Measurements from ENCODE around the gene PER2.

Gene PER2

GRCh38 chr2:238250896-238251295 lies 37.5 kb downstream of the PER2 start:
- Mint-ChIP-seq H3K4me1 (ENCODE audit: low read depth) (no peaks in the 10 kb centered on the region), H3K4me3 (no peak overlapping the region), H3K9me3 (no peaks in the 10 kb centered on the region), H3K27me3 (no peaks in the 10 kb centered on the region), H3K27ac (no peak overlapping the region), H3K36me3 (ENCODE audit: low read depth) (peaks cover 100% of the 10 kb centered on the region)
- intact Hi-C loops (cut with micrococcal nuclease), result no loop called here

GRCh38 chr2:238247841-238248453 lies 40.5 kb downstream of the PER2 start:
- H3K4me3 Mint-ChIP-seq, result no peak overlapping the region
- H3K36me3 Mint-ChIP-seq (ENCODE audit: low read depth), result peaks cover 82% of the 10 kb centered on the region
- H3K27ac Mint-ChIP-seq, result no peak overlapping the region
- intact Hi-C loops (cut with micrococcal nuclease), result no loop called here
- H3K4me1 Mint-ChIP-seq (ENCODE audit: low read depth), result no peaks in the 10 kb centered on the region
- no peaks in the 10 kb centered on the region for H3K9me3 Mint-ChIP-seq
- H3K27me3 Mint-ChIP-seq, result no peaks in the 10 kb centered on the region

GRCh38 chr2:238247002-238247822 lies 41.2 kb downstream of the PER2 start:
- Mint-ChIP-seq H3K36me3 (ENCODE audit: low read depth) (peaks cover 75% of the 10 kb centered on the region), H3K4me1 (ENCODE audit: low read depth) (no peaks in the 10 kb centered on the region), H3K4me3 (no peak overlapping the region), H3K27me3 (peaks cover 7% of the 10 kb centered on the region), H3K9me3 (no peaks in the 10 kb centered on the region), H3K27ac (no peak overlapping the region)
- intact Hi-C loops (cut with micrococcal nuclease), result no loop called here

- Mint-ChIP-seq H3K36me3 (ENCODE audit: low read depth) (peaks cover 44% of the 10 kb centered on the region), H3K27me3 (peaks cover 27% of the 10 kb centered on the region), H3K27ac (no peak overlapping the region), H3K9me3 (no peaks in the 10 kb centered on the region), H3K4me1 (ENCODE audit: low read depth) (peaks cover 5% of the 10 kb centered on the region), H3K4me3 (no peak overlapping the region)
- intact Hi-C loops (cut with micrococcal nuclease), result no loop called here
These were observed 44.3 kb downstream of the PER2 start for GRCh38 chr2:238244151-238244550.

GRCh38 chr2:238243496-238244076 lies 44.8 kb downstream of the PER2 start:
- H3K4me3 Mint-ChIP-seq, result no peak overlapping the region
- peaks cover 32% of the 10 kb centered on the region for H3K27me3 Mint-ChIP-seq
- H3K9me3 Mint-ChIP-seq, result no peaks in the 10 kb centered on the region
- intact Hi-C loops (cut with micrococcal nuclease), result no loop called here
- peaks cover 5% of the 10 kb centered on the region for H3K4me1 Mint-ChIP-seq (ENCODE audit: low read depth)
- H3K36me3 Mint-ChIP-seq (ENCODE audit: low read depth), result peaks cover 38% of the 10 kb centered on the region
- no peak overlapping the region for H3K27ac Mint-ChIP-seq

DNA sequence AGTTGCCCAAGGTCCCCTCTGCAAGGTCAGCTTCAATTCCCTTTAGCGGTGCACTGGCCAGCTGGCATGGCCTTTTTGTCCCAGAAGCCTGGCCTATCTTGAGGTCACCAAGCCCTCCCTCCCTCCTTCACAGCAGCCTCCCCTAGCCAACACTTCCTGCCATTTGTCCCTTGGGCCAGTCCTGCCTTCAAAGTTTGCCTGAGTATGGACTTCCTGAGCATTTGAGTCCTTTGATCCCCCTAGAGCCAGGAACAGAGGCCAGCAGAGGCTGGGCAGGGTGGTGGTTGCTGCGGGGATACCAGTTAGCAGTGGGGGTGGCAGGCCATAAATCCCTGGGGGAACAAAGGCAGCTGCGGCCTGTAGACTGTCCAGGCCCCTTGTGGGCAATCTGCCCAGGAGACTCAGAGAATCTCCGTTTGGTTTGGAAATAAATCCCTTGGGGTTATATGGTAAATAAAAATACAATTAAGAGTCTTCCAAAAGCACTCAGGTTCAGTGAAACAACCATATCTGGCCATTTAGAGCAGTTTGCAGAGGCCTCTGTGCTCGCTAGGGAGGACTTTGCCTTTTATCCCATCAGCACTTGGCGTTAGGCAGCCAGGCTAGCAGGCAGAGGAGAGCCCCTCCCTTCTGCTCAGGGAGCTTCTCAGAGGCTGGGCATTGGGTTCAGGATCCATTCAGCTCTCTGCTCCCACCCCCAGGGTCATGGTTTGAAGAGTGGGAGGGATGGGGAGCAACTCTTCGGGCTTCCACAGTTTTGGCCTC lies 45.5 kb downstream of the PER2 start:
- intact Hi-C loops (cut with micrococcal nuclease), result no loop called here
- peaks cover 5% of the 10 kb centered on the region for H3K4me1 Mint-ChIP-seq (ENCODE audit: low read depth)
- peaks cover 32% of the 10 kb centered on the region for H3K36me3 Mint-ChIP-seq (ENCODE audit: low read depth)
- peaks cover 37% of the 10 kb centered on the region for H3K27me3 Mint-ChIP-seq
- H3K9me3 Mint-ChIP-seq, result no peaks in the 10 kb centered on the region
- H3K4me3 Mint-ChIP-seq, result no peak overlapping the region
- H3K27ac Mint-ChIP-seq, result no peak overlapping the region

DNA sequence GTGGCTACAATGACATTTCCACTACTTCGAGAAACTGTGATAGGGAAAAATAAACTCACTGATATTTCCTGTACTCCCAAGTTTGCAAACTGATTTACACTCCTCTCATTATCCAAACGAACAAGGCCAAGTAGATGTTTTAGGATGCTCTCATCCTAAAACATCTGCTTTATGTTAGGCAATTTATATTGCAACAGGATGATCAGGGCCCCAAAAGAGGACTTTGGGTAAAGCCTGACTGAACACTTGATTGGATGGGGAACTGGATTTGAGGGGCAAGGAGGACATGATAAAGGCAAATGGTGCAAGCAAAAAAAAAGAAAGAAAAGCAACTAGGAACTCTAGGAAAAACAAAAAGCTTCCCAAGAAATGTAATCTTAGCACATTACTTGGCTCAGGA lies 46.4 kb downstream of the PER2 start:
- Mint-ChIP-seq H3K4me3 (no peak overlapping the region), H3K36me3 (ENCODE audit: low read depth) (peaks cover 22% of the 10 kb centered on the region), H3K9me3 (no peaks in the 10 kb centered on the region), H3K27me3 (peaks cover 47% of the 10 kb centered on the region), H3K27ac (no peak overlapping the region), H3K4me1 (ENCODE audit: low read depth) (peaks cover 5% of the 10 kb centered on the region)
- intact Hi-C loops (cut with micrococcal nuclease), result no loop called here

DNA sequence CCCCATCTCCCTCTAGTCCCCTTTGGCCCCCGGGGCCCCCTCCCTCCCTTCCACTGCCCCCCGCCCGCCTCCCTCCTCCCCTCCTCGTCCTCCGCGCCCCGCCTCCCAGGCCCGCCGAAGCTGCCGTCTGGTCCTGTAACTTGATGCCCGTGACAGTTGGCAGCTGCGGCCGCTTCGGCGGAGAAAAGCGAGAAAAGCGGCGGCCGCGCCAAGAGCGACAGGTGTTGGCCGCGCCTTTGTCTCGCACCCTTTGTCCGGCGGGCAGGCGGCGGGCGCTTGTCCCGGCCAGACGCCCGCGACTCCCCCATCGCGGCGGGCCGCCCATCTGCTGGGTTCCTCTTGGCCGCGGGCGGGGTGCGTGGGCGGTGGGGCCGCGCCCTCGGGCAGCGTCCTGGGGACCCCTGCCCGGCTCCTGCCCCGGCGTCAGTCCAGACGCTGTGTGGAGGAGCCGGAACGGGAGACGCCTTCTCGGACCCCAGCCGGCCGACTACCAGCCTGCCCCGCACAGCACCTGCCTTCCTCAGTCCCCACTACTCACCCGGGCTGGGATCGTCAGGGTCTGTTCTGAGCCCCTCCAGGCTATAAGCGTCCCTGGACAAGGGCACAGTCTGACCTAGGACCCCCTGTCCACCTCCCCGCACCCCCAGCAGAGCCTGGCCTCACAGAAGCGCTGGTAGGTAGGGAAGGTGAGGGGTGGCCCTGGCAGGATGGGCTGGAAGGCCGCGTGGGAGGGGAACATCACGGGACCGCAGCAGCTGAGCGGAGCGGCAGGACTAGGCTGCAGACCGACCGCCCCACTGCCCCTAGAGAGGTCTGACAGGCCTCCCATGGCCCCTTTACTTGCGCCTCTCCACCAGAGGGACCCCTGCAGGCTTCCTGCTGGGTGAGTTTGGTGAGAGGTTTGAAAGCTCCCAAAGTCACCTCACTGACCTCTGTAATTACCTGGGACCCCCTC lies 47.4 kb downstream of the PER2 start:
- Mint-ChIP-seq H3K27me3 (peaks cover 56% of the 10 kb centered on the region), H3K9me3 (no peaks in the 10 kb centered on the region), H3K36me3 (ENCODE audit: low read depth) (peaks cover 13% of the 10 kb centered on the region), H3K27ac (no peak overlapping the region), H3K4me1 (ENCODE audit: low read depth) (peaks cover 7% of the 10 kb centered on the region), H3K4me3 (peak overlapping the region; percentile 37)
- intact Hi-C loops (cut with micrococcal nuclease), result no loop called here

GRCh38 chr2:238239863-238240756 lies 48.3 kb downstream of the PER2 start, which contains the start of gene HES6:
Gene HES6 (minus strand): TSS chr2:238240038. CDS start chr2:238239905, 133 bp downstream.
- Mint-ChIP-seq H3K4me3 (peak within 1 kb of the TSS; percentile 83), H3K27ac (no peak within 1 kb of the TSS), H3K9me3 (no peaks in the 10 kb centered on the region), H3K4me1 (ENCODE audit: low read depth) (peaks cover 17% of the 10 kb centered on the region), H3K36me3 (ENCODE audit: low read depth) (peaks cover 4% of the 10 kb centered on the region), H3K27me3 (peaks cover 65% of the 10 kb centered on the region)
- intact Hi-C loops (cut with micrococcal nuclease), result loop anchor here (5.0 kb wide), 1 partner anchor 38 kb away; the partner anchor contains the start of gene ILKAP

DNA sequence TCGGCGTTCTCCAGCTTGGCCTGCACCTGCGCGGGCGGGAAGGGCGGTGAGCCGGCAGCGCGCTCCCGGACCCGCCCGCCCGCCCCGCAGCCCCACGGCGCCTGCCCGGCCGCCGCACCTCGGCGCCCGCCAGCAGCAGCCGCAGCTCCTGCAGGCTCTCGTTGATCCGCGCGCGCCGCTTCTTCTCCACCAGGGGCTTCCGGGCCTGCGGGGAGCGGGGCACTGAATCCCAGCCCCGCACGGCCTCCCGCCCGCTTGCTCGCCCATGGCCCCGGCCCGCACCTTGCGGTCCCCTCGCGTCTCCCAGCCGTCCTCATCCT lies 48.9 kb downstream of the PER2 start:
- intact Hi-C loops (cut with micrococcal nuclease), result loop anchor here (5.0 kb wide), 1 partner anchor 37 kb away; the partner anchor contains the start of gene ILKAP
- Mint-ChIP-seq H3K27me3 (peaks cover 69% of the 10 kb centered on the region), H3K4me3 (peak overlapping the region; percentile 83), H3K9me3 (no peaks in the 10 kb centered on the region), H3K36me3 (ENCODE audit: low read depth) (no peaks in the 10 kb centered on the region), H3K4me1 (ENCODE audit: low read depth) (peaks cover 21% of the 10 kb centered on the region), H3K27ac (no peak overlapping the region)

DNA sequence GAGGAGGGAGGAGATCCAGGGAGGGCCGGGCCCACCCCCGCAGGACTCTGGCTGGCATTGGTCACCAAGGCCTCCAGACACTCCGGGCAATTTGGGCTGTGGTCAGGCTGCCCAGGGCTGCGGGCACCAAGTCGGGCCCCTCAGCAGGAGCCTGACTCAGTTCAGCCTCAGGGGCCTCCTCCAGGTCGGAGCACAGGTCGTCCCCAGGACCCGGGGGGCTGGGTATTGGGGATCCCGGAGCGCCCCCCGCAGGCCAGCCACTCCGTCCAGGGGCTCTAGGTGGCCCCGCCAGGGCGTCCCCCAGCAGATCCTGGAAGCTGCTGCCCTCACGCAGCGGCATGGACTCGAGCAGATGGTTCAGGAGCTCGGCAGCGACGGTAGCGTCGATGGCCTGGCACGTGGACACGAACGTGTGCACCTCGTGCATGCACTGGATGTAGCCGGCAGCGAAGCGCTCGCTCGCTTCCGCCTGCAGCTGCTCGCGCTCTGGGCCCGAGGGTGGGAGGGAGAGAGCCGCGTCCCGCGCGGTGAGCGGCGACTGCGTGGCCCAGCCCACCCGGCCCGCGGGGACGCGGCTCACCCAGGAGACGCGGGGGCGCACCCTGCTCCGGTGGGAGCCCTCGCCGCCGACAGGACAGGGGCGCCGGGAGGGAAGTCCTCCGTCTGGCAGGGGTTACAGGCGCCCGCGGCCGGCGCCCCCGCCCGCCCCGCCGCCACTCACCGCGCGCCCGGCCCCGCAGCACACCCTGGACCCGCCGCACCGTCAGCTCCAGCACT lies 49.5 kb downstream of the PER2 start:
- H3K36me3 Mint-ChIP-seq (ENCODE audit: low read depth), result no peaks in the 10 kb centered on the region
- H3K27ac Mint-ChIP-seq, result no peak overlapping the region
- H3K4me3 Mint-ChIP-seq, result peak overlapping the region; percentile 65
- H3K4me1 Mint-ChIP-seq (ENCODE audit: low read depth), result peaks cover 24% of the 10 kb centered on the region
- H3K9me3 Mint-ChIP-seq, result no peaks in the 10 kb centered on the region
- peaks cover 71% of the 10 kb centered on the region for H3K27me3 Mint-ChIP-seq
- intact Hi-C loops (cut with micrococcal nuclease), result loop anchor here (5.0 kb wide), 1 partner anchor 37 kb away; the partner anchor contains the start of gene ILKAP
